G401.6 (cell line): ENCODE results near the gene ZNF678.
A peak's percentile ranks its signal among the peaks of the same experiment; 100 is the strongest.
"Not testable (repeated sequence)": the region's sequence is repeated elsewhere in the genome, so short reads cannot be mapped to it uniquely, and the experiment has no call there.

Experiments
- FAIRE-seq: peaks from 2 replicates; lab custom pipeline; 2012; peaks lifted over from hg19 to GRCh38; lab: Jason Lieb, UNC

ZNF678 gene

DNA sequence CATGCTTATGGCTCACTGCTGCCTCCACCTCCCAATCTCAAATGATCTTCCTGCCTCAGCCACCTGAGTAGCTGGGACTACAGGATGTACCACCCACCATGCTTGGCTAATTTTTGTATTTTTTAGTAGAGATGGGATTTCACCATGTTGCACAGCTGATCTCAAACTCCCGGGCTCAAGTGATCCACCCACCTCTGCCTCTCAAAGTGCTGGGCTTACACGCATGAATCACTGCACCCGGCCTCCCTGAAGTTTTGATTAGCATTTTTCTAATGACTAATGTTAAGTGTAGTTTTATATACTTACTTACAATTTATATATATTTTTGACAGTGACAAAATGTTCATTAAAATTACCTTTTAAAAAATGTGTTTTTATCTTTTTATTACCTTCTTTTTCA is 41.1 kb downstream of the ZNF678 start:
- FAIRE-seq, result no peak

DNA sequence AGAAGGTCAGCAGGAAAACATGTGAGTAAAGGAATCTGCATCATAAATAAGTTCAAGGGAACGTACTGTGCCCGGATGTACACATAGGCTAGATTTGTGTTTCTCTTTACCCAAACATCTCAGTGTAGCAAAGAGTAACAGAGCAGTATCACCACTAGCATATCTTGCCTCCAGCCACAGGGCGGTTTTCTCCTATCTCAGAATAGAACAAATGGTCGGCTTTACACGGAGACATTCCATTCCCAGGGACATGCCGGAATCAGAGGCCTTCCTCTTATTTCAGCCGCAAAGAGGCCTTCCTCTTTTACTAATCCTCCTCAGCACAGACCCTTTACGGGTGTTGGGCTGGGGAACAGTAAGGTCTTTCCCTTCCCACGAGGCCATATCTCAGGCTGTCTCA is 42.9 kb downstream of the ZNF678 start:
- FAIRE-seq, result not testable (repeated sequence)

DNA sequence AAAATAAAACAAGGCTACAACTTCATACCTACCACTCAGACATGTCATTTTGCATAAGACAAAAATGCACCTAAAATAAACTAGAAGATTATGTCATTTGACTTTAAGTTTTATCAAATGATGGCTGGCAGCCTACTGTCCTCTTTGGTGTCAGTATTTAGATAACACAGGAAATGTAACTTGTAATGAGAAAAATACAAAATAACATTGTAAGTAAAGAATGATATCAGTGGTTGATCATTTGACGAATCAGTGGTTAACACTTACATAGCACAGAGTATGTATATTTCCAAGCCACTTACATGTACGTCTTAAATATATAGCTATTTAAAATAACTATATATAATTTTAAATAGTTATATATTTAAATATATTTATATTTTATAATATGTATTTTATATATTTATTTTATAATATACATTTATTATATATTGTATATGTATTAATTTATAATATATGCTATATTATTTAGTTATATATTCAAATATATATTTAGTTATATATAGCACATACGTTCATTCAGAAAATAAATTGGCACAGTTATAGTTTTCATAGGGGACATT is 44.1 kb downstream of the ZNF678 start:
- peak; percentile 98 for FAIRE-seq

DNA sequence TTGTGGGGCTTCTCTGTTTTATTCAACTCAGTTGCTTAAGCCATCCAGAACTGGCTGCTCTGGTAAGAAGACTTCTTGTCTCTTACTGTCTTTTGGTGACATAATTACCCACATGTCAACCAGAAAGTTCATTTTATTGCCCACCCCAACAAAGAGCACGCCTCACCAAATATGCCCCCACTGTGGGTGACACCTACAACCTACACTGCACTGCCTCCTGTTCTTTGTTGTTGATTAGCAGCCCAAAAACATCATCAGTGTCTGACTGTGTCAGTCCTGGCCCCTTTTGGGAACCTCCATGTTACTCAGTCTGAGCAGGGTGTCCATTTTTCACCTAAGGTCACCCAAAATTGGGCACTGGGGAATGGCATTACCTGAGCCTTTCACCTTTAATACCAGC is 49.3 kb downstream of the ZNF678 start:
- no peak for FAIRE-seq

DNA sequence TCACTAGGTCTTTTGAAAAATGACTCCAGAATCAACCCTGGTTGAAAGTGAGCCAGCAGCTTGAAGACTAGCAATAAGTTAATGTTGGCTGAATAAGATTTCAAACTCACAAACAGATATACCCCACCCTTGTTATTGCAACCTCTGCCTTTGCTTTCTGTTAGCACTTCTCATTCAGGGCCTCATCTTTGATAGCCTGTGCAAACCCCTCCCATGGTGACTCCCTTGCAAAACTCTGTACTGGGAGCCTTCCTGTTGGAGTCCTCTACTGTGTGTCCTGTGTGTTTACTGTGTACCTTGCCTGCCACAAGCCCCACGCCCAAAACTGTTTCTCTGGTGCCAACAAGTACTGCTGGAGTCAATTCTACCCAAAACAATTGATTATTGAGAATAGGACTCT is 50.2 kb downstream of the ZNF678 start:
- FAIRE-seq, result no peak

DNA sequence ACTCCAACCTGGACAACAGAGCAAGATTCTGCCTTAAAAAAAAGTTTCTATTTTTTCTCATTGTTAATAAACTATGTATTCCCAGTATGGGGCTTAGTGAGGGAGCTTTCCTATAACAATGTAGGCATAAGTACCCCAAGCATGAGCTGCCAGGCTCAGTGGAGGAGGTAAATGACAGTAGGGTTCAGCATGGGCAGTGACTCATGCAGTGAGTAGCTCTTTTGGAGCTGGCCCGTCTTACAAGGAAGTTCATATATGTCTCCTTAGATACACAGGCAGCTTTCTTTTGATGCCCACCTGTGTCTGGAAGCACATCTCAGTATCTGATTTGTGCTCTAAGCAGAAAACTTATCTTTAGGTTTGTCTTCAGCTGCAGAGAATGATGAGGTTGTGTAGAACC is 57.9 kb downstream of the ZNF678 start:
- no peak for FAIRE-seq

DNA sequence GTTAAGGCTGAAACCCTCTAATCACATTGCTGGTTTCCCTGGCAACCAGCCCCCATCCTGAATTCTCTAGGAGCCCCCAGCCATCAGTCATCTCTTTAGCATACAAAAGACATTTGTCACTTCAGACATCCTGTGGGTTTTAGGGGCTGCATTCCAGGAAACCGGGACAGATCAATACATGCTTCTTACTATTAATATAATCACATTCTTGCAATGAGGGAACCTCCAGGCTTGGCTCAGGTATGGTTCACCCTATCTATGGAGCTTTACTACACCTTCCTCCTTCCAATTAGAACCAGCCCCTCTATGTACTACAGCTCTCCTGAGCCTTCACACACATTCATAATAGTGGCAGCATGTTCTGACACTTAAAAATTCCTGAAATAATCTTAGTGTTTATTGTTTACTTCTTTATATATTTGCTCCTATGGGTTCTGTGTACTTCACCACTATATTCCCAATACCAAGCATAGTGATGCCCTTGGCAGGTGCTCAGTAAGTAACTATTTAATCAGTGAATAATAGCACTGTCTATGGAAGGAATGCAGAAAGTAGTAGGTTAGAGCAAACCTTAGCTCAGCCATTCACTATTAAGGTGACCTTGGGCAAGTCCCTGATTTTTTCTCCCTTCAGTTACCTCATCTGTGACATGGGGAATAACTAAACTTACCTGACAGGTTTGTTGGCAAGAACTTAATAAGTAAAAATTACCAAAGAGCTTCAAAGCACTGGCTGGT is 59.6 kb downstream of the ZNF678 start:
- FAIRE-seq, result no peak

DNA sequence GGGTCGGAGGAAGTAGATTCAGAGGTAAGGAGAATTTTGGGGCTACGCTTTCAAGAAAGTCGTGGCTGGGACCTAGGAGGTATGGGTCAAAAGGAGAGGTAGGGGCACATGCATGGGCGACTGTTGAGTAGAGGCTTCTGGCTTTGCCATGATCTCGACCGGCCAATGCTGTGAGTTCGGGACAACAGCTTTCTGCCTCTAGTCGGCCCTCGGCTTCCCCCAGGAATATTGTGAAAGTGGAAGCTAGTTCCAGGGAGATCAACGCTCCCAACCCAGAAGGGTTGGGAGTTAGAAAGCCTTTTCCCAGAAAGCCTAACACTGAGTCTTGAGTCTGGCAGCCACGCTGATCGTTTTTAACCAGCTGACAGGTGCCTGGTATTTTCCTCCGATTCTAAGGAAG is 69.0 kb downstream of the ZNF678 start:
- FAIRE-seq, result no peak

DNA sequence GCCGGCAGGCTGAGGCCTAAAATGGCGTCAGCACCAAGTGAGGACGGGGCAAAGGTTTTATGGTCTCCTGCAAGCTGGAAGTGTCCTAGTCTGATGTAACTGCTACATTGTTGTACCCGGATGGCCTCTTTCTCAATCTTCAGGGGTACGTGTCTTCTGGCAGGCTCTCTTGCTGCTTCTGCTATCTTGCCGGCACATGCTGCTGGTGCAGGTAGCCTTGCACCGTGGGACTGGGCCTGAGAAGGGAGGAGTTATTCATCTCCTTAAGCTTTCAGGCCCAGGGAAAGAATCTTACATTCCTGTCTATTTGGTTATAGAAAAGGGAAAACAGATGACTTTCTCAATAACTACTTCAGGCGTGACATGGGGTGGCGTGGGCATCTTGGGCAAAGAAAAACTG is 72.2 kb downstream of the ZNF678 start:
- FAIRE-seq, result no peak

DNA sequence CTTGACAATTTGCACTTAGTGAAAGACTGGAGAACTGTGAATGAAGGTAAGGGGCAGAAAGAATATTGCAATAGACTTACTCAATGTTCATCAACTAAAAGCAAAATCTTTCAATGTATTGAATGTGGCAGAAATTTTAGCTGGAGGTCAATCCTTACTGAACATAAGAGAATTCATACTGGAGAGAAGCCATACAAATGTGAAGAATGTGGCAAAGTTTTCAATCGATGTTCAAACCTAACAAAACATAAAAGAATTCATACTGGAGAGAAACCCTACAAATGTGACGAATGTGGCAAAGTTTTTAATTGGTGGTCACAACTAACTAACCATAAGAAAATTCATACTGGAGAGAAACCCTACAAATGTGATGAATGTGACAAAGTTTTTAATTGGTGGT is 91.1 kb downstream of the ZNF678 start:
- no peak for FAIRE-seq

DNA sequence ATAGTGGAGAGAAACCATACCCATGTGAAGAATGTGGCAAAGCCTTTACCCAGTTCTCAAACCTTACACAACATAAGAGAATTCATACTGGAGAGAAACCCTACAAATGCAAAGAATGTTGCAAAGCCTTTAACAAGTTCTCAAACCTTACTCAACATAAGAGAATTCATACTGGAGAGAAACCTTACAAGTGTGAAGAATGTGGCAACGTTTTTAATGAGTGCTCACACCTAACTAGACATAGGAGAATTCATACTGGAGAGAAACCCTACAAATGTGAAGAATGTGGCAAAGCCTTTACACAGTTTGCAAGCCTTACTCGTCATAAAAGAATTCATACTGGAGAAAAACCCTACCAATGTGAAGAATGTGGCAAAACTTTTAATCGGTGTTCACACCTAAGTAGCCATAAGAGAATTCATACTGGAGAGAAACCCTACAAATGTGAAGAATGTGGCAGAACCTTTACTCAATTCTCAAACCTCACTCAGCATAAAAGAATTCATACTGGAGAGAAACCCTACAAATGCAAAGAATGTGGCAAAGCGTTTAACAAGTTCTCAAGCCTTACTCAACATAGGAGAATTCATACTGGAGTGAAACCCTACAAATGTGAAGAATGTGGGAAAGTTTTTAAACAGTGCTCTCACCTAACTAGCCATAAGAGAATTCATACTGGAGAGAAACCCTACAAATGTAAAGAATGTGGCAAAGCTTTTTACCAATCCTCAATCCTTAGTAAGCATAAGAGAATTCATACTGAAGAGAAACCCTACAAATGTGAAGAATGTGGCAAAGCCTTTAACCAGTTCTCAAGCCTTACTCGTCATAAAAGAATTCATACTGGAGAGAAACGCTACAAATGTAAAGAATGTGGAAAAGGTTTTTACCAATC is 91.7 kb downstream of the ZNF678 start:
- FAIRE-seq, result no peak

DNA sequence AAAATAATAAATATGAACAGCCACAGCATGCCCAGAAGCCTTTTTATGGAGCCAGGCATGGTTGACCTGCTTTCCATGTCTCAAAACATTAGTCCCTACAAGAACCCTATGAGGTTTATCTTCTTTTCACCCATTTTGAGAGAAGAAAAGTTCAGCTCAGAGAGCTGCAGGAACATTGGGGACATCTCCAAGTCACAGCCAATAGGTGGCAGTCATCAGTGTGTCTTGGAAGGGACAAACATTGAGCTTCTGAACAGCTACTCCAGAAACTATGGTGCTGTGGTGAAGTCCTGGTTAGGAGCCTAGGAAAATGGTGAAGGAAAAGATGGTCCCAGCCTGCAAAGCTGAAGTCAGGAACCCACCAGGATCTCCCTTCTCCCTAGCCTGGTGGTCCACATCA is 98.1 kb downstream of the ZNF678 start:
- no peak for FAIRE-seq

DNA sequence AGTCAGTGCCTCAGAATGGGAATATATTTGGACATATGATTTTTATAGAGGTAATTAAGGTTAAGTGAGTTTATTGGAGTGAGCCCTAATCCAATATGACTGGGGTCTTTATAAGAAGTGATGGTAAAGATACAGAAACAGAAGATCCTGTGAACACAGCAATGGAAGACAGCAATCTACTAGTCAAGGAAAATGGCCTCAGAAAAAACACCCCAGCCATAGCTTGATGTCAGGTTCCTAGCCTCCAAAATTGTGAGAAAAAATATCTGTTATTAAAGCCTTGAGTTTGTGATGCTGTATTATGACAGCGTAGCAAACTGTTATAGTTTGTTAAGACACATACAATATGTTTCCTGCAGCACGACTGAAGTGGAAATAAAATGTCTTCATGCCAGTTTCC is 99.6 kb downstream of the ZNF678 start:
- FAIRE-seq, result no peak

DNA sequence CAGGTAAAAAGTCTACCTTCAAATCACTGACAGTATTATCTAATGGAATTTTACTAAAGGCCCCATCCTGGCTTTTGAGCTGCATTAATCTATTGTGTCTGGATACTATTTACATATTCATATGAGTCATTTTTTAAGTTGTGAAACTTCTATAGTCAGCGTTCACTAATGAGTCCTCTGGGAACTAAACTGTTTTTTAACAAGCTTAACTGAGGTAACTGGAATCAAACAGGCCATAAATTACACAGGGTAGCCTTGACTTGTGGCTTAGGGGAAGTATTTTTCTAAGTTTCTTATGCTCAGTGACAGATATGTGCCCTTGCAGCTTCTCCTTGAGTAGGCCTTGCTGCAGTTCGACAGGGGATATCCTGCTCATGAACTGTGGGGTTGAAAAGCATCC is 102.9 kb downstream of the ZNF678 start:
- no peak for FAIRE-seq

DNA sequence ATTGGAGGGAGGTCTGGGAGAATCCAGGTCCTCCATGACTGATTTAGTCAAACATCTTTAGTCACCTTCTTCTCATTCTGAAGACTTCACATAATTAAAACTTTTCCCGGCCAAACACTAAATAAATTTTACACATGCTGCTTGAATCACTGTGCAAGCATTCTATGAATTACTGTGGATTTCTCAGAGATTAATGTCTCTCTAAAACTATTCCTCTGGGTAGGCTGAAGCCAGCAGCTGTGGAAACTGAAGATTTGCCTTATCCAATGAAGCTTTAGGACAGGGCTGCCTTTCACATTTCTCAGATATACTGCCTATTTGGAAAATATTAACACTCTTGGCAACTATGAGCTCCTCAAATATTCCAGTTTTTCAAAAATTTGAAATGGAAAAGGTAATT is 110.1 kb downstream of the ZNF678 start:
- no peak for FAIRE-seq

DNA sequence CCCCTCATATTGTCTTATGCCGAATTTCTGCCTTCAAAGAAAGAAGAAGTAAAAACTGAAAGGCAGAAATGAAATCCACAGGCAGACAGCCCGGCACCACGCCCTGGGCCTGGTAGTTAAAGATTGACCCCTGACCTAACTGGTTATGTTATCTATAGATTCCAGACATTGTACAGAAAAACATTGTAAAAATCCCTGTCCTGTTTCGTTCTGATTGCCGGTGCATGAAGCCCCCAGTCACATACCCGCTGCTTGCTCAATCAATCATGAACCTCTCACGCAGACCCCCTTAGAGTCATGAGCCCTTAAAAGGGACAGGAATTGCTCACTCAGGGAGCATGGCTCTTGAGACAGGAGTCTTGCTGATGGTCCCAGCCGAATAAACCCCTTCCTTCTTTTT is 122.5 kb downstream of the ZNF678 start:
- FAIRE-seq, result no peak

DNA sequence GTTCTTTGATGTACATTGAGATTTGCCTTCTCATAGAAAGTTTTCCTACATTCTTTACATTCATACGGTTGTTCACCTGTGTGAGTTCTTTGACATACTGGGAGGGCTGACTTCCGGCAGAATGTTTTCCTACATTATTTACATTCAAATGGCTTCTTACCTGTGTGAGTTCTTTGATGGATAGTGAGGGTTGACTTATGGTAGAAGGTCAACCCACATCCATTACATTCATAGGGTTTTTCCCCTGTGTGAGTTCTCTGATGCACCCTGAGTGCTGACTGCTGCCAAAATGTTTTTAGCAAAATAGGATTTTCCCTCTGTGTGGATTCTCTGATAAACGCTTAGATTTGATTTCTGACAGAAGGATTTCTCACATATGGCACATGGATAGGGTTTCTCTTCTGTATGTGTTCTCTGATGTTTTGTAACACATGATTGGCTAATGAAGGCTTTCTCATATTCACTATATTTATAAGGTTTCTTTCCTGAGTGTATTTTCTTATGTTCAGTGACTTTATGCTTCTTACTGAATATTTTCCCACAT is 134.0 kb downstream of the ZNF678 start:
- FAIRE-seq, result no peak

DNA sequence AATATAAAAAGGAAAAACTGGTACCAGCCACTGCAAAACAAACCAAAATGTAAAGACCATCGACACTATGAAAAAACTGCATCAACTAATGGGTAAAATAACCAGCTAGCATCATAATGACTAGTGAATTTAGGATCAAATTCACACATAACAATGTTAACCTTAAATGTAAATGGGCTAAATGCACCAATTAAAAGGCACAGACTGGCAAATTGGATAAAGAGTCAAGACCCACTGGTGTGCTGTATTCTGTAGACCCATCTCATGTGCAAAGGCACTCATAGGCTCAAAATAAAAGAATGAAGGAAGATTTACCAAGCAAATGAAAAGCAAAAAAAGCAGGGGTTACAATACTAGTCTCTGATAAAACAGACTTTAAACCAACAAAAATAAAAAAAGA is 138.3 kb downstream of the ZNF678 start:
- FAIRE-seq, result not testable (repeated sequence)

DNA sequence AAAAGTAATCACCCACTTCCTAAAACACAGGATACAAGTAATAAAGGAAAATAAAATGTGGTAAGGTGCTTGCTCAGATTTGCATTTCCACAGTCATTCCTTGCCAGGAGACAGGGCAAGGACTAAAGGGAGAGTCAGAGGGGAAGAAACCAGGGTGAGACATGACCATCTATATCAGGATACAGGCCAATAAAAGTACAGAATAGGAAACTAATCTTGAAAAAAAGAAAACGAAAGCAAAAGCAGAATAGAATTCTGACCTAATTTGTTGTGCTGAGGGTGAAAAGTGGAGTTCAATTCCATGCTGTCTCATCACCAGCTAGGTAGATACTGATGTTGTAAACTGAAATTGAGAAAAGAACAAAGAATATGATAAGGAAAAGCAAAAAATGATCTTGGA is 144.5 kb downstream of the ZNF678 start:
- no peak for FAIRE-seq

DNA sequence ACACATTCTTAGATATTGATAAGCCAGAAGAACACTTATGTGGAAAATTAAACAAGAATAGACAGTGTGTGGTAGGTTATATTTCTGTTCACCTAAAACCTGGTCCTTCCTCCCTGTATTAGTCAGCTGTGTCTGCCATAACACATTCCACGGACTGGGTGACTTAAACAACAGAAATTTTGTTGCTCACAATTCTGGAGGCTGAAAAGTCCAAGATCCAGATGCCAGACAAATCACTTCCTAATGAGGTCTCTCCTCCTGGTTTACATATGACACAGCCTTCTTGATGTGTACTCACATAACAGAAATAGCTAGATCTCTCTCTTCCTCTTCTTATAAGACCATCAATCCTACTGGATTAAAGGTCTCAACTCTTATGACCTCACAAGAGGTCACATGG is 146.1 kb downstream of the ZNF678 start:
- FAIRE-seq, result no peak

DNA sequence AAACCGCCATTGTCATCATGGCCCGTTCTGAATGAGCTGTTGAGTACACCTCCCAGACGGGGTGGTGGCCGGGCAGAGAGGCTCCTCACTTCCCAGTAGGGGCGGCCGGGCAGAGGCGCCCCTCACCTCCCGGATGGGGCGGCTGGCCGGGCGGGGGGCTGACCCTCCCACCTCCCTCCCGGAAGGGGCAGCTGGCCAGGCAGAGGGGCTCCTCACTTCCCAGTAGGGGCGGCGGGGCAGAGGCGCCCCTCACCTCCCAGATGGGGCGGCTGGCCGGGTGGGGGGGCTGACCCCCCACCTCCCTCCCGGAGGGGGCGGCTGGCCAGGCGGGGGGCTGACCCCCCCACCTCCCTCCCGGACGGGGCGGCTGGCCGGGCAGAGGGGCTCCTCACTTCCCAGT is 147.1 kb downstream of the ZNF678 start:
- FAIRE-seq, result not testable (repeated sequence)

DNA sequence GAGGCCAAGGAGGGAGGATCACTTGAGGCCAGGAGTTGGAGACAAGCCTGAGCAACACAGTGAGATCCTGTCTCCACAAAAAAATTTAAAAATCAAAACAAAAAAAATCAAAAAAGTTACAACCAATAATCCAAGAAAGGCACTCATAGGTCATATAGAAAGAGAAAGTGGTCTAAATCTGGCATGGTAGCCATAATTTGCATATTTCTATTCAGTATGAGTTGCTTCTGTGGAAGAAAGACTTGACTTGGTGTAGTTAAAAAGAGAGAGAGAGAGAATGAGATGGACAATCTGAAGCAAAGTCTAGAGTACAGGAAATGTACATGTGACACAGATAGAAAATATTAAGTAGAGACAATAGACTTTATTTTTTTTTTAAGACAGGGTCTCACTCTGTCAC is 149.3 kb downstream of the ZNF678 start:
- FAIRE-seq, result no peak

DNA sequence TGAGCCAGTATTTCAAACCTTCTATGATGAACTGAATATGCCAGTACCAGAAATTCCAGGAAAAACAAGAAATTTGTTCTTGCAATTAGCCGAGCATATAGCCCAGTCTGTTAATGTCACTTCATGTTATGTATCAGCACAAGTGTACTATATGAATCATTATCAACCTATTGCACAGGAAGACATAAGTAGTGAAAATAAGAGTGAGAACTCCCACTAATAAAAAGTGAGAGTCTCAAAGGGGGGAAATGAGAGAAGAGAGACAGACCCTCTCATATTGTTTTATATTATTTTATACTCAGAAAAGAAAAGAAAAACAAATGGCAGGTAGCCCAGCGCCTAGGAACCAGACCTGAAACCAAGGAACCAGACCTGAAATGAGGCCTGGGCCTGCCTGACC is 155.6 kb downstream of the ZNF678 start:
- no peak for FAIRE-seq
